HepG2 (cell line): ENCODE data around the gene ADCY9. TPM values are rescaled to one million over a fixed set of nuclear protein-coding genes. Genes with fewer than 3 reads are reported as not detected.
A peak's percentile ranks its signal among the peaks of the same experiment; 100 is the strongest.

Experiments
- ATM ChIP-seq: fragments of 450-650 bp; IDR thresholded peaks from 2 replicates; pipeline ENCODE4 v1.7.1; 2017; ENCODE audit warnings: mild to moderate bottlenecking, borderline replicate concordance
- BORCS8-MEF2B ChIP-seq: sonication (generic); formaldehyde crosslinking; IDR thresholded peaks from 2 replicates; pipeline ENCODE4 v1.8.0; 2022; ENCODE audit warnings: mild to moderate bottlenecking, missing genetic modification reagents
- CBX1 ChIP-seq: IDR thresholded peaks from one replicate; pipeline ENCODE4 v1.6.1; 2016; ENCODE audit warnings: antibody characterized with exemption, low read depth
- CENPT ChIP-seq: sonication (generic); formaldehyde crosslinking; IDR thresholded peaks from 2 replicates; pipeline ENCODE4 v1.8.0; 2022; ENCODE audit warnings: low read depth, mild to moderate bottlenecking, moderate library complexity, missing genetic modification reagents
- FOXK1 ChIP-seq: sonication (generic); formaldehyde crosslinking; IDR thresholded peaks from 2 replicates; pipeline ENCODE4 v1.4.0; 2020; ENCODE audit warnings: low read depth, missing genetic modification reagents, borderline replicate concordance
- JDP2 ChIP-seq: sonication (generic); formaldehyde crosslinking; IDR thresholded peaks from 2 replicates; pipeline ENCODE4 v1.8.1; 2022; ENCODE audit warnings: missing genetic modification reagents, borderline replicate concordance
- KLF11 ChIP-seq: IDR thresholded peaks from 2 replicates; pipeline ENCODE4 v1.6.1; 2016; ENCODE audit warnings: missing compliant biosample characterization
- PCBP2 ChIP-seq: fragments of 200-400 bp; formaldehyde crosslinking; optimal IDR thresholded peaks from 2 replicates; pipeline ENCODE3; 2018; ENCODE audit warnings: low read length, low read depth; ENCODE audit not compliant: poor library complexity, severe bottlenecking
- POLR2AphosphoS2 ChIP-seq: IDR thresholded peaks from 2 replicates; pipeline ENCODE4 v1.6.1; 2011; ENCODE audit warnings: low read depth, low read length, improper control_type of control experiment
- SMYD3 ChIP-seq: sonication (generic); formaldehyde crosslinking; IDR thresholded peaks from 2 replicates; pipeline ENCODE4 v1.8.1; 2023; ENCODE audit warnings: mild to moderate bottlenecking, missing genetic modification reagents
- TSC22D2 ChIP-seq: sonication (generic); formaldehyde crosslinking; IDR thresholded peaks from 2 replicates; pipeline ENCODE4 v1.5.1; 2020; ENCODE audit warnings: missing genetic modification reagents, mild to moderate bottlenecking, borderline replicate concordance
- ZNF549 ChIP-seq: sonication (generic); formaldehyde crosslinking; IDR thresholded peaks from 2 replicates; pipeline ENCODE4 v1.5.0; 2020; ENCODE audit warnings: missing genetic modification reagents
- ZNF773 ChIP-seq: sonication (generic); formaldehyde crosslinking; IDR thresholded peaks from 2 replicates; pipeline ENCODE4 v1.4.0; 2020; ENCODE audit warnings: missing genetic modification reagents, borderline replicate concordance
- ZNF790 ChIP-seq: sonication (generic); formaldehyde crosslinking; IDR thresholded peaks from 2 replicates; pipeline ENCODE4 v1.8.0; 2022; ENCODE audit warnings: missing genetic modification reagents, mild to moderate bottlenecking, borderline replicate concordance
- ZNF883 ChIP-seq: sonication (generic); formaldehyde crosslinking; IDR thresholded peaks from 2 replicates; pipeline ENCODE4 v1.5.1; 2020; ENCODE audit warnings: mild to moderate bottlenecking, missing genetic modification reagents; ENCODE audit errors: not compliant biosample characterization
- ZSCAN9 ChIP-seq: IDR thresholded peaks from 2 replicates; pipeline ENCODE4 v1.6.1; 2016; ENCODE audit warnings: borderline replicate concordance
- polyA plus RNA-seq, 8 experiments: library from polyadenylated mRNA; depleted of rRNA in 3 of 8; stranded (reverse) in 7 of 8; unstranded in 1 of 8; fragments of >200 nt; fragmentation: Illumina TruSeq in 4 of 8; extraction: Trizol in 4 of 8; gene quantifications; 2 replicates each; pipeline versions ENCODE4 v1.2.1 to v1.2.3, GENCODE V29; 2011 to 2016; ENCODE audit warnings: low read depth in 4 of 8, missing spikeins in 1 of 8, mixed read lengths in 1 of 8; ENCODE audit not compliant: insufficient read depth in 1 of 8
- total RNA-seq, 5 experiments: library from RNA; depleted of rRNA; stranded (reverse); fragments of >200 nt; fragmentation: Illumina TruSeq; extraction: Trizol; gene quantifications; 2 replicates each; pipeline ENCODE4 v1.2.3, GENCODE V29; 2016; ENCODE audit warnings: low read depth in 1 of 5
- TF ChIP-seq, protein P1 (sequence below): sonication (generic); formaldehyde crosslinking; IDR thresholded peaks from 2 replicates; pipeline ENCODE4 v1.4.0; 2020; ENCODE audit warnings: missing genetic modification reagents, mild to moderate bottlenecking, borderline replicate concordance
- TF ChIP-seq, protein P2 (sequence below): sonication (generic); formaldehyde crosslinking; IDR thresholded peaks from 2 replicates; pipeline ENCODE4 v1.4.0; 2020; ENCODE audit warnings: missing genetic modification reagents
- TF ChIP-seq, protein P3 (sequence below): sonication (generic); formaldehyde crosslinking; IDR thresholded peaks from 2 replicates; pipeline ENCODE4 v1.4.0; 2020; ENCODE audit warnings: missing genetic modification reagents

The ADCY9 gene
- total and polyA plus RNA-seq, 2 of the 13 experiments (the other 11 are each of a cell fraction or from before 2014, with no cell fraction given) = 11.2 to 13.9 TPM

DNA sequence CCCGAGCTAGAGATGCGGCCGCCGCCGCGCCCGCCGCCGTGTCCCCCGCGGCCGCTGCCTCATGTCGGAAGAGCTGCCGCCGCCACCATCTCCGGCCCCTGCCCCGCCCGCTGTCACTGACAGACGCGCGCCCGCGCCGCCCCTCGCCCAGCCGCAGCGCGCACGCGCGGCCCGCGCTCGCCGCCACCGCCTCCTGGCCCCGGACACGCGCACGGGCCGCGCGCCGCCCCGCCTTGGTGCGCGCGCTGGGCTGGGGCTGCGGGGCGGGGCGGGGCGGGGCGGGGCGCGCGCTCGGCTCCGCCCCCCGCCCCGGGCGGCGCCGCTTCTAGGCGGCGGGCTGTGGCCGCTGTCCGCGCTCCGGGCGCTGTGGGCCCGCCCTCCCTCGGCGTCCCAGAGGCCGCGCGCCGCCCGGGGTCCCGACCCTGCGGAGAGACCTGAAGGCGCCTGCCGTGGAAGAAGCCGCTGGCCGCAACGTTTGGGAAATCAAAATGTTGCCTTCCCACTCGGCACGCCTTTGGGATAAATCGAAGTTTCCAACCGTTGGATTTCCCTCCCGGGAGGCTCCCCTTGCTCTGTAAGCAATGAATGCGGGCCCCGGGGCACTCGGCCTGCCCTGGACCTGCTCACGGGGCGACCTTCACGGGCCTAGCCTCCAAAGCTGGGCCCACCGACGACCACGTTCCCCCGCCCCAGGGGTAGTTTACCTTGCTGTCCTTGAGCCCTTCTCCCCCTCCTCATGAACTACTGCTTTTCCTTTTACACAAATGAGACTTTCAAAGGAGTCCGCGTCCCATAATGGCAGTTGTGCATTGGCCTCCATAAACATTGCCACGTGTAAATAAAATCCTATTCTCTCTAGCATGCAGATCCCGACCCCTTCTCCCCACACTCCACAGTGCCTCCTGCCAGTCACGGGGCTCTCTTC, at the start of gene ADCY9 (continued):
- TF ChIP-seq ATM (no peak), CBX1 (no peak), SMYD3 (no peak), ZSCAN9 (CRISPR knock-in tag) (no peak), FOXK1 (no peak), JDP2 (no peak), ZNF773 (CRISPR knock-in tag) (no peak), CENPT (no peak), BORCS8-MEF2B (CRISPR knock-in tag) (peak; percentile 58; the same call in 1 of the 2 replicates), TSC22D2 (CRISPR knock-in tag) (no peak; the same call in 1 of the 2 replicates), ZNF549 (no peak), ZNF883 (CRISPR knock-in tag) (peak; percentile 91), PCBP2 (no peak), ZNF790 (CRISPR knock-in tag) (no peak), KLF11 (no peak), POLR2AphosphoS2 (no peak)
- TF ChIP-seq, protein P1, sequence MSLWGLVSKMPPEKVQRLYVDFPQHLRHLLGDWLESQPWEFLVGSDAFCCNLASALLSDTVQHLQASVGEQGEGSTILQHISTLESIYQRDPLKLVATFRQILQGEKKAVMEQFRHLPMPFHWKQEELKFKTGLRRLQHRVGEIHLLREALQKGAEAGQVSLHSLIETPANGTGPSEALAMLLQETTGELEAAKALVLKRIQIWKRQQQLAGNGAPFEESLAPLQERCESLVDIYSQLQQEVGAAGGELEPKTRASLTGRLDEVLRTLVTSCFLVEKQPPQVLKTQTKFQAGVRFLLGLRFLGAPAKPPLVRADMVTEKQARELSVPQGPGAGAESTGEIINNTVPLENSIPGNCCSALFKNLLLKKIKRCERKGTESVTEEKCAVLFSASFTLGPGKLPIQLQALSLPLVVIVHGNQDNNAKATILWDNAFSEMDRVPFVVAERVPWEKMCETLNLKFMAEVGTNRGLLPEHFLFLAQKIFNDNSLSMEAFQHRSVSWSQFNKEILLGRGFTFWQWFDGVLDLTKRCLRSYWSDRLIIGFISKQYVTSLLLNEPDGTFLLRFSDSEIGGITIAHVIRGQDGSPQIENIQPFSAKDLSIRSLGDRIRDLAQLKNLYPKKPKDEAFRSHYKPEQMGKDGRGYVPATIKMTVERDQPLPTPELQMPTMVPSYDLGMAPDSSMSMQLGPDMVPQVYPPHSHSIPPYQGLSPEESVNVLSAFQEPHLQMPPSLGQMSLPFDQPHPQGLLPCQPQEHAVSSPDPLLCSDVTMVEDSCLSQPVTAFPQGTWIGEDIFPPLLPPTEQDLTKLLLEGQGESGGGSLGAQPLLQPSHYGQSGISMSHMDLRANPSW (CRISPR knock-in tag) = no peak
- TF ChIP-seq, protein P2, sequence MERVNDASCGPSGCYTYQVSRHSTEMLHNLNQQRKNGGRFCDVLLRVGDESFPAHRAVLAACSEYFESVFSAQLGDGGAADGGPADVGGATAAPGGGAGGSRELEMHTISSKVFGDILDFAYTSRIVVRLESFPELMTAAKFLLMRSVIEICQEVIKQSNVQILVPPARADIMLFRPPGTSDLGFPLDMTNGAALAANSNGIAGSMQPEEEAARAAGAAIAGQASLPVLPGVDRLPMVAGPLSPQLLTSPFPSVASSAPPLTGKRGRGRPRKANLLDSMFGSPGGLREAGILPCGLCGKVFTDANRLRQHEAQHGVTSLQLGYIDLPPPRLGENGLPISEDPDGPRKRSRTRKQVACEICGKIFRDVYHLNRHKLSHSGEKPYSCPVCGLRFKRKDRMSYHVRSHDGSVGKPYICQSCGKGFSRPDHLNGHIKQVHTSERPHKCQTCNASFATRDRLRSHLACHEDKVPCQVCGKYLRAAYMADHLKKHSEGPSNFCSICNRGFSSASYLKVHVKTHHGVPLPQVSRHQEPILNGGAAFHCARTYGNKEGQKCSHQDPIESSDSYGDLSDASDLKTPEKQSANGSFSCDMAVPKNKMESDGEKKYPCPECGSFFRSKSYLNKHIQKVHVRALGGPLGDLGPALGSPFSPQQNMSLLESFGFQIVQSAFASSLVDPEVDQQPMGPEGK (CRISPR knock-in tag) = no peak
- TF ChIP-seq, protein P3, sequence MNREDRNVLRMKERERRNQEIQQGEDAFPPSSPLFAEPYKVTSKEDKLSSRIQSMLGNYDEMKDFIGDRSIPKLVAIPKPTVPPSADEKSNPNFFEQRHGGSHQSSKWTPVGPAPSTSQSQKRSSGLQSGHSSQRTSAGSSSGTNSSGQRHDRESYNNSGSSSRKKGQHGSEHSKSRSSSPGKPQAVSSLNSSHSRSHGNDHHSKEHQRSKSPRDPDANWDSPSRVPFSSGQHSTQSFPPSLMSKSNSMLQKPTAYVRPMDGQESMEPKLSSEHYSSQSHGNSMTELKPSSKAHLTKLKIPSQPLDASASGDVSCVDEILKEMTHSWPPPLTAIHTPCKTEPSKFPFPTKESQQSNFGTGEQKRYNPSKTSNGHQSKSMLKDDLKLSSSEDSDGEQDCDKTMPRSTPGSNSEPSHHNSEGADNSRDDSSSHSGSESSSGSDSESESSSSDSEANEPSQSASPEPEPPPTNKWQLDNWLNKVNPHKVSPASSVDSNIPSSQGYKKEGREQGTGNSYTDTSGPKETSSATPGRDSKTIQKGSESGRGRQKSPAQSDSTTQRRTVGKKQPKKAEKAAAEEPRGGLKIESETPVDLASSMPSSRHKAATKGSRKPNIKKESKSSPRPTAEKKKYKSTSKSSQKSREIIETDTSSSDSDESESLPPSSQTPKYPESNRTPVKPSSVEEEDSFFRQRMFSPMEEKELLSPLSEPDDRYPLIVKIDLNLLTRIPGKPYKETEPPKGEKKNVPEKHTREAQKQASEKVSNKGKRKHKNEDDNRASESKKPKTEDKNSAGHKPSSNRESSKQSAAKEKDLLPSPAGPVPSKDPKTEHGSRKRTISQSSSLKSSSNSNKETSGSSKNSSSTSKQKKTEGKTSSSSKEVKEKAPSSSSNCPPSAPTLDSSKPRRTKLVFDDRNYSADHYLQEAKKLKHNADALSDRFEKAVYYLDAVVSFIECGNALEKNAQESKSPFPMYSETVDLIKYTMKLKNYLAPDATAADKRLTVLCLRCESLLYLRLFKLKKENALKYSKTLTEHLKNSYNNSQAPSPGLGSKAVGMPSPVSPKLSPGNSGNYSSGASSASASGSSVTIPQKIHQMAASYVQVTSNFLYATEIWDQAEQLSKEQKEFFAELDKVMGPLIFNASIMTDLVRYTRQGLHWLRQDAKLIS (CRISPR knock-in tag) = no peak
